NCI-H2227 treated with DMSO at 0.1 percent for 48 hours (cell line): Measurements from ENCODE around the gene INTS11.

ENCODE experiments used
- DNase-seq: peaks from one replicate; lab custom pipeline; 2025; lab: John Stamatoyannopoulos, UW

INTS11 gene

GRCh38 chr1:1312450-1313314 lies 11.8 kb downstream of the INTS11 start:
- DNase-seq, result no peak

GRCh38 chr1:1311107-1312104 lies 13.1 kb downstream of the INTS11 start:
- DNase-seq, result no peak

- DNase-seq, result no peak
Observed at GRCh38 chr1:1310476-1311053, 13.9 kb downstream of the INTS11 start.

GRCh38 chr1:1310109-1310385 lies 14.4 kb downstream of the INTS11 start:
- DNase-seq, result no peak

GRCh38 chr1:1309251-1310108 lies 15.0 kb downstream of the INTS11 start:
- DNase-seq, result no peak

- no peak for DNase-seq
Observed at GRCh38 chr1:1308756-1309250, 15.7 kb downstream of the INTS11 start.

GRCh38 chr1:1307923-1308755 lies 16.3 kb downstream of the INTS11 start, which contains the start of the genes ACAP3 and PUSL1:
Gene ACAP3, minus strand, starts transcription at chr1:1307930. Its CDS starts 115 bp downstream, at chr1:1307815.
Gene PUSL1, plus strand, starts transcription at chr1:1308597. Its CDS starts 47 bp downstream, at chr1:1308644.
- DNase-seq, result peak; percentile 86

- no peak for DNase-seq
Observed at GRCh38 chr1:1307261-1307922, 17.1 kb downstream of the INTS11 start.

- no peak for DNase-seq
Observed at GRCh38 chr1:1306661-1307260, 17.7 kb downstream of the INTS11 start.

- no peak for DNase-seq
Observed at GRCh38 chr1:1306070-1306660, 18.3 kb downstream of the INTS11 start.

- DNase-seq, result peak; percentile 14
Observed at GRCh38 chr1:1305300-1306069, 19.0 kb downstream of the INTS11 start.

GRCh38 chr1:1304331-1305299 lies 19.8 kb downstream of the INTS11 start:
- peak; percentile 76 for DNase-seq

- no peak for DNase-seq
Observed at GRCh38 chr1:1303736-1304135, 20.7 kb downstream of the INTS11 start.

GRCh38 chr1:1302951-1303509 lies 21.4 kb downstream of the INTS11 start:
- no peak for DNase-seq

- no peak for DNase-seq
Observed at GRCh38 chr1:1302006-1302430, 22.4 kb downstream of the INTS11 start.

GRCh38 chr1:1300352-1300739 lies 24.1 kb downstream of the INTS11 start:
- DNase-seq, result no peak
